B cell (primary cell): ENCODE data around the gene BABAM2.

Source experiments
- CTCF ChIP-seq: fragments of 200-600 bp; IDR thresholded peaks from one replicate; pipeline ENCODE4 v1.8.0; 2022; ENCODE audit warnings: antibody characterized with exemption, mild to moderate bottlenecking
- EZH2 ChIP-seq: IDR thresholded peaks from 2 replicates; pipeline ENCODE4 v1.6.1; 2012; ENCODE audit warnings: borderline replicate concordance, low read depth, mild to moderate bottlenecking, moderate library complexity, low read length; ENCODE audit not compliant: insufficient read depth, poor library complexity, severe bottlenecking

- TF ChIP-seq CTCF (no peak), EZH2 (no peak)
These were observed 49.7 kb downstream of the BABAM2 start for GRCh38 chr2:27940090-27940671.
